ENCODE data around the gene BRWD1.

DNA sequence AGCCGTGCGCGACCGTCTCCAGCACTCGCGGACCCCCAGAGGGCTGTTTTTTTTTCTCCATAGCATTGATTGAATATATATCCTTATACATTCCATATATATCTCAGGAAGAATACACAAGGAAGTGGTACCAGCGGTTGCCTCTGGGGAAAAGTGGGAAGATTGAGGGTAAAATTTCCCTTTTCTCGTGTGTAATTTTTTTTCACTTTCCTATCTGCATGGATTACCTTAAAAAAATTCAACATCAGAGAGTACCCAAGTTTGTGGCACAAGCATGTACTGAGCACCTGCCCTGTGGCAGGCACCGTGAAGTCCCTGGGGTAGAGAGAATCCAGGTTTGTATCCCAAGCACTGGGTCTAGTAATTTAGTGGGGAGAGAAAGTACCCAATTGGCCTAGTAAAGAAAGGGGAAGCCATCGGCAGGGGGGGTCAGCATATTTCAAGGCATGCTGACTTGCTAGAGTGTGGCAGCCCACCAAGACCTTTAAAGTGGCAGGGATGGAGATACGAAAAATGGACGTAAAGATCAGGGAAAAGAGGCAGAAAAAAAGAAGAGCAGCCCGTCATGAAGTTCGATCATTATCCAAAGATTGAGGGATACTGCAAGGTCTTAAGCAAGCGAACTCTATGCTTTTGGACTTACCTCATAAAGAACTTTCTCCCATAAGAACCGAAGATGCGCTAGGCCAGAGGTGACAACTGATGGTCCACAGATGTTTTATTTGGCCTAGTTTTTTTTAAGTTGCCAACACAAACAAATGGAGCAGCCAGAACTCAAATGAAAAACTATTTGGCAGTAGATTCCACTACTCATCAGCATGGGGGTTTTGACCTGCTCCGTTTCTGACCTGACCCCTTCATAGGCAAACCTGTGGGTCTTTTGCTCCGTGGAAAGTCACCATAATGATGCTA lies 36.9 kb upstream of the BRWD1 start:
- TF ChIP-seq EP300 (IDR thresholded peaks at IDR 0.05; ENCODE audit: low read depth) (no peak), CTCF (IDR thresholded peaks at IDR 0.05) (peak in 2 of 5 experiments; percentile 11 to 33), POLR2A (IDR thresholded peaks at IDR 0.05) (no peak)

Measured in transverse colon (tissue), 3 donors.